Stimulated activated CD8-positive, alpha-beta memory T cell treated with anti-CD3 and anti-CD28 coated beads, Interleukin-12 subunit alpha, Interleukin-12 subunit beta, amount 100 ng/mL, for 4 hours (primary cell): Measurements from ENCODE around the gene CST6.
"Not testable (repeated sequence)": the region's sequence is repeated elsewhere in the genome, so short reads cannot be mapped to it uniquely, and the experiment has no call there.

Experiments used
- DNase-seq: peaks from one replicate; pipeline ENCODE4 v3.0.0-alpha.2; 2020; ENCODE audit warnings: low read depth

CST6 gene

GRCh38 chr11:65983589-65983987 is 28.2 kb upstream of the CST6 start:
- DNase-seq, result no peak

GRCh38 chr11:65987336-65987735 is 24.5 kb upstream of the CST6 start:
- no peak for DNase-seq

GRCh38 chr11:65988791-65989592 is 22.8 kb upstream of the CST6 start:
- peak; percentile 68 for DNase-seq

DNA sequence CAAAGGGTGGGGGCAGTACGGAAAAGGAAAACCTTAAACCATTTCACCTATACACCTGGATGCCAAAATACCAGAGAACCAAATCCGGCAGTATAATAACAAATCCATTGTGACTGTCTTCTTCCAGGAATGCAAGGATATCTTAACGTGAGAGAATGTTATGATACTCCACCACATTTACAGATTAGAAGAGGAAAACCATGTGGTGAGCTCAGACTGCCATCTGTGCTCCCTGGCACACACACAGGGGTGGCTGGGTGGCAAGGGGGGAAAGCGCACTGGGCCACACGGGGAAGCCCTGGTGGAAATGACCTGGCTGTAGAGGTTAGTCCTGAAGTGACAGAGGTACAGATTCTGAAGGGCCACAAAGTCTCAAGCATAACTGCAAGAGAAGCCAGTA is 19.8 kb upstream of the CST6 start:
- DNase-seq, result no peak

- DNase-seq, result no peak
These were observed 14.5 kb upstream of the CST6 start for GRCh38 chr11:65997286-65997685.

DNA sequence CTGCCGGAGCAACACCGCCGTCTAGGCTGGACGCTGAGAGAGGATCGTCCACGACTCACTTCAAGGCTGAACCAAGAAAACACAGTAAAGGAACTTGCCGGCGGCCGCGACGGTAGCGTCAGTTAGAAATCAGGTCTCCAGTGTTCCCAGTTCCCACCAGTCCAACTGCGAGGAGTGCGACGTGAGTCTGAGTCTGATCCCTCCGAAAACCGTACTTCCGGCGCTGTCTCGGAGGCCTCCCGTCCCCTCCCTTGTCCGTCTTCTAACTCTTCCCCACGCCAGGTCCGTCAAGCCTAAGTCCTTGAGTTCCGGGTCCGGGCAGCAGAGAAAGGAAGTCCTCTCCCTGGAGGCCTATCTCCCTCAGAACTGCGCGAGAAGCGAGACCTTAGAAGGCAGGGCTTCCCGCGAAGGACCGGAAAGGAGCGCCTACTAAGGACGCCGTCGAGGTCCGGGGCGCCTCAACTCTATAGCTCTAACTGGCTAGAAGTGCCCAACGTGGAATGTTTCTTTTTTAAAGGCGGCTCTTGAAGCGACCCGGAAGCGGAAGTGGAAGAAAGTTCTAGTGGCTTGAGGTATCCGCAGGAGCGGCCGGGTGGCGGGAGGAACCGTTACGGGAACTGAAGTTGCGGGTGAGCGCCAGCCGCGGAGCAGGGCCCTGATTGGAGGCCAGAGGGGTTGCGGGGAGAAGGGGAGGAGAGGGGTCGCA is 9.7 kb upstream of the CST6 start, which contains the start of the genes BANF1 and EIF1AD:
Gene BANF1 (plus strand): TSS at position 562 of the 706 bp plus-strand sequence. CDS start 748 bp downstream, outside the sequence.
Gene EIF1AD (minus strand): TSS at position 216 of the 706 bp plus-strand sequence. CDS start 1,768 bp downstream, outside the sequence.
- peak; percentile 86 for DNase-seq

DNA sequence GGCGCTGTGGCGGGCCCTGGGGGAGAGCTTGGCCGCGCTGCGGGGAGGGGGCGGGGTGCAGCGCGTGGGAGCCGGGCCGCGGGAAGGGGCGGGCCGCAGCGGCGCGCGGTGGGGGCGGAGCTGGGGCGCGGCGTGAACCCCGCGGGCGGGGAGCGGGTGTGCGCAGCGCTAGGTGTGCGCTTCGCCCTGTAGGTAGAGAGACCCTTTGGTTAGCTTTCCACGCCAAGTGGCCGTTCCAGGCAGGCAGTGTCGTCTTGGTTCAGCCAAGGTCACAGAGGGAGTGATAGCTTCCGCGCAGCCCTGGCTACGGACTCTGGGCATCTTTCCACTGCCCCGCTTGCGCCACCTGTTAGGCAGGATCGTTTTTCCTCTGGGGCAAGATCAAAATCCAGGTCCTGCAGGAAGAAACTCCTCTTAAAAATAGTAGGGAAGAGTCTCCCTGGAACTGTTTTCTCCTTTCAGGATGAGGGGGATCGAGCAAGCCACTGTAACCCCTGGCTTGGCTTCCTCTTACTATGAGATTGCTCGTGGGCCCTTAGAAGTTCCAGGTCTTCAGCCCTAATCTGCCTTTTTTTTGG is 9.1 kb upstream of the CST6 start:
- peak; percentile 72 for DNase-seq

DNA sequence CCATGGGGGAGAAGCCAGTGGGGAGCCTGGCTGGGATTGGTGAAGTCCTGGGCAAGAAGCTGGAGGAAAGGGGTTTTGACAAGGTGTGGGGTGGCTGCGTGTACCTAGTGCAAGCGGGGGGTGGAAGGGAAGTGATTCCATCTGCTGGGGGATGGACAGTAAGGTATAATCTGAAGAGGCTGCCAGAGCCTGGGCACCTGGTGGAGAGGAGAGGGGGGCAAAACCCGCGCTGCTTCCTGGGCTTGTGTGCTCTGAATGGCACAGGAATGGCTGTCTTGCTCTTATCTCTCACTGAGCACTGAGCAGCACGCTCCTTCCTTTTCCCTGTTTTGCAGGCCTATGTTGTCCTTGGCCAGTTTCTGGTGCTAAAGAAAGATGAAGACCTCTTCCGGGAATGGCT is 8.5 kb upstream of the CST6 start:
- no peak for DNase-seq

DNA sequence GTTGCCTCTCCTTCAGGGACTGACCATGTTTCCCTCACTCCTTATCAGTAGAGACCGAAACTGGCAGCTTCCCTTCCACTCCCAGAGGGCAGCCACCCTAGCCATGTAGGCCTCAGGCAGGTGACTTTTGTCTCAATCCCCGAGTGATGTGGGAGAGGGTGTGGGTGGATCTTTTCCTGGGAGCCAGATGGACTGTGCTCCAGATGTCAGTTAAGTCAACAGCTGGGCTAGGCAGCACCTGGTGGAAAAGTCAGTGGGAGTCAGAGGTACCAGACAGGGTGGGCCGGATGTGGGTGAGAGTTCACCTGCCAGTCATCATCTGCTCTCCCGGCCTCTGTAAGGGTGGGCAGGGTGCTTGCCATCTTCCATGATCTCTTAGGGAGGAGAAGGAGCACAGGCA is 7.6 kb upstream of the CST6 start:
- DNase-seq, result no peak

DNA sequence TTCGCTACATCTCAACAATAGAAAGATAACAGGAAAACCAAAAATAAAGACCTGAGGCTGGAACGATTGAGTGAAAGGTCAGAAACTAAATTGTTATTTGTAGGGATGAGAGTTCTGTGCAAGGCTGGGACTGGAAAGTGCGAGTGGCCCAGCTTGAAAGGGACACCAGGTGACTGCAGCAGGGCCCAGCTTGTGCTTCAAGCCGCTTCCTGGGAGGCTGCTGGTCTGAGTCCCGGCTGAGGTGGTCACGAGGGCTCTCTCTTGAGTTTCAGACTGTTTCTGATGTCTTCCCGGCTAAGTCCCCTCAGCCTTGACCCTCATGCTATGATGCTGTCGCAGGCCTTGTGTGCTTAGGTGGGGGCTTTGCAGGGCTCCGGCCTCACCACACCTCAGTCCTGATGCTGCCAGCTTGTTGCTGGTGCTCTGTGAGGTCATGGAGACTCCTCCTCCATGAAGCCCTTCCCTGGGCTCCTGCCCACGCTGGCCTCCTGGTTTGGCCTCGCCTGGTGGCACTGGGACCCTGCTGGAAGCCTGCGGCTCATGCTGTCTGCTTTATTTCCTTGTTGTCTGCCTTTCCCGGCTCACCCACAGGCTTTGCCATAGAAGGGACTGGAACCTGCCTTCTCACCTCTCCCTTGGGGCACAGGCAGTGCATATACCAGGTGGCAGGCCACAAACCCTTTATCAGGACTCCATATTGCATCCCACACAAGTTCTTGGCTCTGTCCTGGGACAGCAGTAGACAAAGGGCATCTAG is 5.5 kb upstream of the CST6 start:
- DNase-seq, result no peak

GRCh38 chr11:66006891-66007176 is 5.0 kb upstream of the CST6 start:
- DNase-seq, result no peak

GRCh38 chr11:66007201-66007634 is 4.6 kb upstream of the CST6 start:
- no peak for DNase-seq

DNA sequence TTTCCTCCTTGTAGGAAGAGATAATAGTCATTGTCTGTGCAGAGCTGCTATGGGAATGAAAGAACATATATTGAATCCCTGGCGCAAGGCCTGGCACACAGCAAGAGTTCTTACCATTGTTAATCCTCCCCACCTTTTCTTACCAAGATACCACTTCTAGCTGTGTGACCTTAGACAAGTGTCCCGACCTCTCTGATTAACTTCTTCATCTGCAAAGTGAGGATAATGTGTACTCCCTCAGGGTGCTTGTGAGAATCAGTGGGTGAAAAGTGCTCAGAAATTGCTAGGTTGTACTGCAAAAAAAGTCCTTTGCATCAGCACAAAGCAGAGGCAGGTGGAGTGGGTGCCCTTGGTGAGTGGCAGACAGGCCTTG is 3.7 kb upstream of the CST6 start:
- DNase-seq, result no peak

DNA sequence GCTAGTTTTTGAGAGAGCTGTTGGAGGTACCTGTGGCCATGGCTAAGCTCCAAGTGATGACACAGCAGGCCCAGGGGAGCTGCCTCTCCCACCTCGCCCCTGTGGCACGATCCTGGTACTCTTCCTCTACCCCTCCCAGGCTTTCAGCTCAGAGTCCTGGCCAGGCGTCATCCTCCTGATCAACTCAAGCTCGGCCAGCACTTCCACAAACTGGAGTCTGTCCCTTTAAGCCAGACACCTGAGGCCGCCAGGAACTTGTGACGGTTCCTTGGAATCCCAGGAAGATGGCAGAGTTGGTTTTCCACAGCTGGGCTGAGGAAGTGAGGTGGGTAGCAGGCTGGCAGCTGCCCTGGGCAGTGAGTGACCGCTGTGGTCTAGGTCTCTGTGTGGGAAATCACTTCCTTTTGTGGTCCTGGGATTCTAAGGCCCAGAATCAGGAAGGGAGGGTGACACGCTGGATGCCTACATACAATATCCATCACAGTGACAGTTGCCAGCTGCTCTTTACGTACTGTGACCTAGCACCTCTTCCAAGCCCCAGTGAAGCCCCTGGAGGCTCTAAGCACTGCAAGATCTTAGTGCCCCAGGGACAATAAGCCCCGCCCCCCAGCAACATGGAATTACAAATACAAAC is 3.2 kb upstream of the CST6 start:
- no peak for DNase-seq

GRCh38 chr11:66010036-66010435 is 1.8 kb upstream of the CST6 start:
- DNase-seq, result not testable (repeated sequence)

- no peak for DNase-seq
These were observed 496 bp upstream of the CST6 start for GRCh38 chr11:66011239-66011784.

DNA sequence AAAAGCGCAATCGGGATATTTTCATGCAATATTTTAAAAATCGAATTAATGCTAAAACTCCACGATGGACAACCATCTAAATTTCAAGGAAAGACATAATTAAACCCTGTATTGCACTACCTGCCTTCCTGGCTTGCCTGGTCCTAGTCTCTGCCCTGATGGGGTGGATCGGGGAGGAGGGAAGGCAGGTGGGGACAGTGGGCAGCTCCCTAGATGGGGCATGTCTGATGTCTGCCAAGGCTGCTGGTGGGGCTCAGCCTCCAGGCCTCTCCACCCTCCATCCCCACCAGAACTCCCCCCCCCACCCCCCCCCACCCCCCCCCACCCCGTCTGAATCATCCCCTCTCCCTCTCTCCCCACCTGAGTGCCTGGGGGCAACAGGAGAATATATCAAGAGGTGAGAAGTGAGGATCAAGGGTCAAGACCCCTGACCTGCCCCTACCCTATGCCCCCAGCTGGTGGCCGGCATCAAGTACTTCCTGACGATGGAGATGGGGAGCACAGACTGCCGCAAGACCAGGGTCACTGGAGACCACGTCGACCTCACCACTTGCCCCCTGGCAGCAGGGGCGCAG is 650 bp downstream of the CST6 start:
- DNase-seq, result no peak

- no peak for DNase-seq
These were observed 1.3 kb downstream of the CST6 start for GRCh38 chr11:66012946-66013761.

- DNase-seq, result no peak
These were observed 1.9 kb downstream of the CST6 start for GRCh38 chr11:66013762-66014100.

DNA sequence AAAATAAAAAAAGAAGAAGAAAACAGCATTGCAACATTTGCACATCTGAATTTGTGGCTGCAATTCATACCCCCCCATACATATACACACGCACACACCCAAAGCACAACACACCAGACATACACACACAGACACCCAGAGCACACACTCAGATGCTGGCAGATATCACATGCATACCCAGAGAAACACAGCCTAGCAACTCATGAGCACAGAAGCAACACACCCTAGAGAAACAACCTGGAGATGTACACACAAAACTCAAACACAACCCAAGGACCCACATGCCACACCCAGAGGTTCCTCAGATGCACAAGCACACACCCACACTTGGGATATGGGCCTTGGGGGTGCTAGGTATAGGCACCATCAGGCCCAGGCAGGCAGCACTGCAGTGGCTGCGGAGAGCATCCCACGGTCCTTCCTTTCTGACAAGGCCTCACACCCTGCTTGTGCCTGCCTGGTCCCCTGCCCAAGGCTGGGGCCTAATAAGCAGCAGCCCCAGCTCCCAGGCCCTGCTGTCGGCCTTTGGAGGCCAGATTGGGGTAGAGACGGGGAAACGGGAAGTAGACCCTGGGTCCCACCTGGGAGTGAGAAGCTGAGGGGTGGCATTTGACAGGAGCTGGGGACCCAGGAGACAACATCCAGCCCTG is 3.1 kb downstream of the CST6 start:
- DNase-seq, result no peak
